ENCODE data around the gene RBMS1.
"Not testable (repeated sequence)": the region's sequence is repeated elsewhere in the genome, so short reads cannot be mapped to it uniquely, and the experiment has no call there.

RBMS1 gene

GRCh38 chr2:160469164-160469563, 24.4 kb downstream of the RBMS1 start:
- DNase-seq = no peak

- no peak for DNase-seq
Observed at GRCh38 chr2:160467086-160467485, 26.5 kb downstream of the RBMS1 start.

GRCh38 chr2:160465406-160465805, 28.2 kb downstream of the RBMS1 start:
- DNase-seq = no peak

- no peak for DNase-seq
Observed at GRCh38 chr2:160465002-160465401, 28.6 kb downstream of the RBMS1 start.

GRCh38 chr2:160464017-160464416, 29.6 kb downstream of the RBMS1 start:
- DNase-seq = no peak

- DNase-seq = no peak
Observed at GRCh38 chr2:160463245-160463644, 30.4 kb downstream of the RBMS1 start.

GRCh38 chr2:160460333-160460731, 33.3 kb downstream of the RBMS1 start:
- no peak for DNase-seq

GRCh38 chr2:160459538-160460332, 33.9 kb downstream of the RBMS1 start:
- DNase-seq = no peak

GRCh38 chr2:160458718-160459453, 34.7 kb downstream of the RBMS1 start:
- no peak for DNase-seq

GRCh38 chr2:160457588-160457987, 36.0 kb downstream of the RBMS1 start:
- DNase-seq = no peak

GRCh38 chr2:160454070-160454797, 39.4 kb downstream of the RBMS1 start:
- no peak for DNase-seq

- DNase-seq = no peak
Observed at GRCh38 chr2:160453111-160453820, 40.3 kb downstream of the RBMS1 start.

- no peak for DNase-seq
Observed at GRCh38 chr2:160450486-160450885, 43.1 kb downstream of the RBMS1 start.

GRCh38 chr2:160448821-160449220, 44.8 kb downstream of the RBMS1 start:
- DNase-seq = not testable (repeated sequence)

GRCh38 chr2:160445673-160446072, 47.9 kb downstream of the RBMS1 start:
- no peak for DNase-seq

- DNase-seq = no peak
Observed at GRCh38 chr2:160442603-160443002, 51.0 kb downstream of the RBMS1 start.

GRCh38 chr2:160440888-160441287, 52.7 kb downstream of the RBMS1 start:
- DNase-seq = no peak

- DNase-seq = not testable (repeated sequence)
Observed at GRCh38 chr2:160439038-160439437, 54.6 kb downstream of the RBMS1 start.

- DNase-seq = no peak
Observed at GRCh38 chr2:160437273-160437672, 56.3 kb downstream of the RBMS1 start.

- DNase-seq = no peak
Observed at GRCh38 chr2:160434254-160434948, 59.2 kb downstream of the RBMS1 start.

GRCh38 chr2:160433466-160434140, 60.0 kb downstream of the RBMS1 start:
- no peak for DNase-seq

- no peak for DNase-seq
Observed at GRCh38 chr2:160432633-160433032, 61.0 kb downstream of the RBMS1 start.
